Lower leg skin (tissue), 4 donors: ENCODE measurements around the gene MAN1A2. TPM values are rescaled to one million over a fixed set of nuclear protein-coding genes. Genes with fewer than 3 reads are reported as not detected.

Experiments used
- DNase-seq, 2 donors: peaks; one replicate each; pipeline ENCODE4 v3.0.0-alpha.2; 2019; ENCODE audit warnings: low spot score in 2 of 2
- H3K4me3 ChIP-seq: fragments of 200-600 bp; sonication (generic); 2 replicates; pipeline ENCODE4 v1.5.1; 2017; ENCODE audit warnings: mild to moderate bottlenecking, low read depth; ENCODE audit not compliant: poor library complexity, severe bottlenecking
- CTCF ChIP-seq, 3 donors: fragments of 450-650 bp; IDR thresholded peaks; one replicate each; pipeline ENCODE4 v1.5.1; 2016; ENCODE audit warnings: antibody characterized with exemption in 3 of 3, mild to moderate bottlenecking in 3 of 3, moderate library complexity in 2 of 3
- POLR2A ChIP-seq, 2 donors: fragments of 450-650 bp; IDR thresholded peaks; one replicate each; pipeline ENCODE4 v1.6.1; 2016 to 2017; ENCODE audit warnings: antibody characterized with exemption in 2 of 2, mild to moderate bottlenecking in 1 of 2, moderate library complexity in 1 of 2
- WGBS, 2 donors: methylation state at CpG; one replicate each; pipeline ENCODE4 v1.1.5; 2018; 5-methylcytosine and 5-hydroxymethylcytosine counted together
- intact Hi-C: fragments of 100-400 bp; cut with DNase I; formaldehyde crosslinking; loops from one replicate; pipeline ENCODE4 v1.15.0; 2023; ENCODE audit warnings: low total_unique reads
- total RNA-seq, 4 donors: library from RNA; depleted of rRNA; stranded (reverse); fragments of >200 nt; gene quantifications; one replicate each; pipeline ENCODE4 v1.1.0, GENCODE V29; 2016

MAN1A2 gene
- total RNA-seq, 4 donors from 2014 or later, result 19.9 to 34.5 (median 25.7) TPM

- no peak overlapping the region for H3K4me3 ChIP-seq
- no peak for DNase-seq
- intact Hi-C loops, result no loop called here
- WGBS, 2 donors, result 92 to 94% methylated on average over 3 of the region's 3 CpGs
- TF ChIP-seq CTCF (IDR thresholded peaks at IDR 0.05) (no peak), POLR2A (IDR thresholded peaks at IDR 0.05) (no peak)
Measured at GRCh38 chr1:117501281-117501680, 134.0 kb downstream of the MAN1A2 start.

- no peak overlapping the region for H3K4me3 ChIP-seq
- intact Hi-C loops, result no loop called here
- DNase-seq, result no peak
- no peak for TF ChIP-seq POLR2A (IDR thresholded peaks at IDR 0.05)
- TF ChIP-seq CTCF (IDR thresholded peaks at IDR 0.05), result no peak
- WGBS, 2 donors, result 82 to 87% methylated on average over 3 of the region's 3 CpGs
Measured at GRCh38 chr1:117511273-117511672, 144.0 kb downstream of the MAN1A2 start.

GRCh38 chr1:117512728-117513321 lies 145.6 kb downstream of the MAN1A2 start:
- WGBS, 2 donors, result 4 to 7% methylated on average over 1 of the region's 1 CpG
- DNase-seq, result no peak
- no peak overlapping the region for H3K4me3 ChIP-seq
- intact Hi-C loops, result no loop called here
- no peak for TF ChIP-seq POLR2A (IDR thresholded peaks at IDR 0.05)
- TF ChIP-seq CTCF (IDR thresholded peaks at IDR 0.05), result no peak

GRCh38 chr1:117523111-117523510 lies 155.9 kb downstream of the MAN1A2 start:
- intact Hi-C loops, result no loop called here
- H3K4me3 ChIP-seq, result no peak overlapping the region
- no peak for TF ChIP-seq POLR2A (IDR thresholded peaks at IDR 0.05)
- TF ChIP-seq CTCF (IDR thresholded peaks at IDR 0.05), result no peak
- DNase-seq, result no peak
- 89 to 97% methylated on average over 1 of the region's 1 CpG for WGBS, 2 donors

GRCh38 chr1:117527074-117527473 lies 159.8 kb downstream of the MAN1A2 start:
- no peak for DNase-seq
- TF ChIP-seq POLR2A (IDR thresholded peaks at IDR 0.05), result no peak
- no peak for TF ChIP-seq CTCF (IDR thresholded peaks at IDR 0.05)
- 88 to 94% methylated on average over 4 of the region's 4 CpGs for WGBS, 2 donors
- intact Hi-C loops, result no loop called here
- no peak overlapping the region for H3K4me3 ChIP-seq

GRCh38 chr1:117527566-117528102 lies 160.4 kb downstream of the MAN1A2 start:
- no peak for DNase-seq
- intact Hi-C loops, result no loop called here
- TF ChIP-seq POLR2A (IDR thresholded peaks at IDR 0.05), result no peak
- no peak overlapping the region for H3K4me3 ChIP-seq
- 47 to 56% methylated on average over 2 of the region's 2 CpGs for WGBS, 2 donors
